ENCODE measurements around the gene DENND2C.

The DENND2C gene

DNA sequence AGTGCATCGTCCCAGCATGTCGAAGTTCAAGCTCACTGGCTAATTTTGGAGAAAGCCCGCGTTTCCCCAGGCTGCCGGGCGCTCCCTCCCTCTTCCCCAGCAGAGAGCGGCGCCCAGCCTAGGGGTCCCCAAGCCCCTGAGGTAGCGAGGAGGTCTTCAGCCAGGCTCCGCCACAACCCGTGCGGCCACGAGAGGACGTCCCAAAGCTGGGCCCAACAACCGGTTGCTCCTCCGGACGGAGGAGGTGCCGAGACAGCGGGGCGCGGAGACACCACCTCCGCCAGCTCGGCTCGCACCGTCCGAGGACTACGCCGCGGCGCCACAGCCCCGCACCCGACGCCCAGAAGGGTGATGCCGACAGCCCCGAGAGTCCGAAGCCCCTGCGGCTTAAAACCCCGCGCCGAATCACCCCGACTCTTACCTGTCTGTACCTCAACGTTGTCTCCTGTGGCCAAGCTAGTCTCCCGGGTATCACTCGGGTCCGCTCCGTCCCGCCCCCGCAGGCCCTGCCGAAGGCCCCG lies at the start of gene DENND2C:
TSS of gene DENND2C (minus strand) at position 488 of the 521 bp plus-strand sequence. CDS start 44,065 bp downstream, outside the sequence.
- Histone ChIP-seq H3K4me1 (no peaks in the 10 kb centered on the region), H3K27ac (peak within 1 kb of the TSS; percentile 47), H3K79me2 (no peaks in the 10 kb centered on the region), H3K36me3 (ENCODE audit: control insufficient read depth, insufficient read depth, low read length) (no peaks in the 10 kb centered on the region), H3K27me3 (ENCODE audit: control insufficient read depth, insufficient read depth, low read length) (no peaks in the 10 kb centered on the region), H3K9ac (no peak within 1 kb of the TSS), H3K4me2 (ENCODE audit: low read length) (peak within 1 kb of the TSS; percentile 81), H3K4me3 (ENCODE audit: low read depth, low read length) (peak within 1 kb of the TSS; percentile 70), H3K9me3 (ENCODE audit: control insufficient read depth, low read length) (no peaks in the 10 kb centered on the region), H2AFZ (peak within 1 kb of the TSS; percentile 87)
- TF ChIP-seq, protein P1, sequence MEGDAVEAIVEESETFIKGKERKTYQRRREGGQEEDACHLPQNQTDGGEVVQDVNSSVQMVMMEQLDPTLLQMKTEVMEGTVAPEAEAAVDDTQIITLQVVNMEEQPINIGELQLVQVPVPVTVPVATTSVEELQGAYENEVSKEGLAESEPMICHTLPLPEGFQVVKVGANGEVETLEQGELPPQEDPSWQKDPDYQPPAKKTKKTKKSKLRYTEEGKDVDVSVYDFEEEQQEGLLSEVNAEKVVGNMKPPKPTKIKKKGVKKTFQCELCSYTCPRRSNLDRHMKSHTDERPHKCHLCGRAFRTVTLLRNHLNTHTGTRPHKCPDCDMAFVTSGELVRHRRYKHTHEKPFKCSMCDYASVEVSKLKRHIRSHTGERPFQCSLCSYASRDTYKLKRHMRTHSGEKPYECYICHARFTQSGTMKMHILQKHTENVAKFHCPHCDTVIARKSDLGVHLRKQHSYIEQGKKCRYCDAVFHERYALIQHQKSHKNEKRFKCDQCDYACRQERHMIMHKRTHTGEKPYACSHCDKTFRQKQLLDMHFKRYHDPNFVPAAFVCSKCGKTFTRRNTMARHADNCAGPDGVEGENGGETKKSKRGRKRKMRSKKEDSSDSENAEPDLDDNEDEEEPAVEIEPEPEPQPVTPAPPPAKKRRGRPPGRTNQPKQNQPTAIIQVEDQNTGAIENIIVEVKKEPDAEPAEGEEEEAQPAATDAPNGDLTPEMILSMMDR (IDR thresholded peaks at IDR 0.05) = no peak

GRCh38 chr1:114719424-114719787 lies 49.6 kb upstream of the DENND2C start:
- Histone ChIP-seq H3K79me2 (peaks cover 3% of the 10 kb centered on the region), H3K4me1 (no peaks in the 10 kb centered on the region), H3K9me3 (ENCODE audit: control insufficient read depth, low read length) (no peaks in the 10 kb centered on the region), H3K4me2 (ENCODE audit: low read length) (no peak overlapping the region), H2AFZ (no peak overlapping the region), H3K27me3 (ENCODE audit: control insufficient read depth, insufficient read depth, low read length) (no peaks in the 10 kb centered on the region), H3K36me3 (ENCODE audit: control insufficient read depth, insufficient read depth, low read length) (no peaks in the 10 kb centered on the region), H3K27ac (no peak overlapping the region), H3K9ac (no peak overlapping the region), H3K4me3 (ENCODE audit: low read depth, low read length) (no peak overlapping the region)
- TF ChIP-seq, protein P1 (IDR thresholded peaks at IDR 0.05) = no peak

DNA sequence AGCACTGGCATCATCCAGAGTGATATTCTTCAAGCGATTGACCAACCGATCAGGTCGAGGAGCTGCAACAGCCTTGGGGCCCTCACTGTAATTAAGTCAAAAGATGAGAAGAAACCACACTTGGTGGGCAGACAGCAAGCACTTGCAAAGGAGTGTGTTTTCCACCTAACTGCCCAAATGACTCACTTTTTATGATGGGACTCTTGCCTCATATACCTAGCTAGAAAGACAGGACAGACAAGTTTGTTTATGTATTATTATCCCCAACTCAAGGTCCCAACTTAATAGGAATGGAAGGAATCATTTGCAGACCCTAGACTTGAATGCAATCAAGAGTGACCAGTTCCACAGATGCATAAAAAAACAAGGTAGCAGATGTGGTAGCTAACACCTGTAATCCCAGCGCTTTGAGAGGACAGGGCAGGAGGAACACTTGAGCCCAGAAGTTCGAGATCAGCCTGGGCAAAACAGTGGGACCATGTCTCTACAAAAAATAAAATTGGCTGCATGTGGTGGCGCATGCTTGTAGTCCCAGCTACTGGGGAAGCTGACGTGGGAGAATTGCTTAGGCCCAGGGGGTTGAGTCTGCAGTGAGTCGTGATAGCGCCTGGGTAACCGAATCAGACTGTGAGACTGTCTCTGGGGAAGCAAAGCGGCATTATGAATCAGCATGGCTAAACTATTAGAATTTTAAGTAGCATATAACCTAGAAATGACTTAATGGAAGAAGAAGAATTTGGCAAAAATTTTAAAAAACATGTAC lies 49.0 kb upstream of the DENND2C start:
- Histone ChIP-seq H3K9me3 (ENCODE audit: control insufficient read depth, low read length) (no peaks in the 10 kb centered on the region), H3K79me2 (peaks cover 3% of the 10 kb centered on the region), H3K4me3 (ENCODE audit: low read depth, low read length) (no peak overlapping the region), H3K27me3 (ENCODE audit: control insufficient read depth, insufficient read depth, low read length) (no peaks in the 10 kb centered on the region), H3K27ac (no peak overlapping the region), H3K36me3 (ENCODE audit: control insufficient read depth, insufficient read depth, low read length) (no peaks in the 10 kb centered on the region), H2AFZ (no peak overlapping the region), H3K9ac (no peak overlapping the region), H3K4me2 (ENCODE audit: low read length) (no peak overlapping the region), H3K4me1 (no peaks in the 10 kb centered on the region)
- TF ChIP-seq, protein P1 (IDR thresholded peaks at IDR 0.05) = no peak

DNA sequence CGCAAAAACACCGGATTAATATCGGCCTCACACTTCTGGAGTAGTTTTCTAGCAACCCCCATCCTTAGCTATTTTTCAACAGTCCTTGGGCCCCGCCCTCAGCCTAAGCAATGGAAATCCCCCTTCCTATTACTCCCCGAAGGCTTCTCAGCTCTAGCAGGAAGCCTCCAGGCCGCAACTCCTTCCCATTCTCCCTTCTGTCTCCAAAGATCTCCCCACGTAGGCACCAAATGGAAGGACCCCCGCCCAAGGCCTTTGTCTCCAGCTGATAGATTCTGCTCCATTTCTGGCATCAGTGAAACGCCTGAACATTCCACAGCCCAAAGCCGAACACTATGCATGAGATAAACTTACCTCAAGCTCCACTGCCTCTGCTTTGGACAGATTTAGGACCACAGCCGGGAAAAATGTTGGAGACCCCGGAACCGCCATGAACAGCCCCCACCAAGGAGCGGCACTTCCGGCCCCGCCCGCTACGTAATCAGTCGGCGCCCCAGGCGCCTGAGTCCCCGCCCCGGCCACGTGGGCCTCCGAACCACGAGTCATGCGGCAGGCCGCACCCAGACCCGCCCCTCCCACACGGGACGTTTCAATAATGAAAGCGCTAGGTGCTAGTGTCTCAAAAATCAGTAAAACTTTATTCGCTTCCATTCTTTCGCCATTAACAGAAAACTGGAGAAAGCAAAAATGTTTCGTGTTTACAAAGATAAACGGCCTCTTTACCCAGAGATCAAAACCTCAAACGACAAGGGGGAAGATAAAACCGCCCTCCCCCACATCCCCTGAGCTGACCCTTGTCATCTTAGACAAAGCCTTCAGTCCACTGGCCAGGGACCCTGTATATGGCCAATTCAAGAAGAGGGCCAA lies 46.7 kb upstream of the DENND2C start, which contains the start of gene NRAS:
TSS of gene NRAS (minus strand) at position 468 of the 867 bp plus-strand sequence. CDS start 611 bp downstream, outside the sequence.
- Histone ChIP-seq H3K4me2 (ENCODE audit: low read length) (peak within 1 kb of the TSS; percentile 91), H3K36me3 (ENCODE audit: control insufficient read depth, insufficient read depth, low read length) (no peaks in the 10 kb centered on the region), H3K4me1 (no peaks in the 10 kb centered on the region), H3K27me3 (ENCODE audit: control insufficient read depth, insufficient read depth, low read length) (no peaks in the 10 kb centered on the region), H3K4me3 (ENCODE audit: low read depth, low read length) (peak within 1 kb of the TSS; percentile 97), H3K9me3 (ENCODE audit: control insufficient read depth, low read length) (no peaks in the 10 kb centered on the region), H3K27ac (peak within 1 kb of the TSS; percentile 78), H3K9ac (peak within 1 kb of the TSS; percentile 35), H2AFZ (peak within 1 kb of the TSS; percentile 93), H3K79me2 (peaks cover 3% of the 10 kb centered on the region)
- TF ChIP-seq, protein P1 (IDR thresholded peaks at IDR 0.05) = no peak
